Activated effector memory CD4-positive, alpha-beta T cell treated with anti-CD3 and anti-CD28 coated beads, Interleukin-2, amount 50 U/mL, for 16 hours (primary cell): ENCODE measurements around the gene ADM.
"Not testable (repeated sequence)": the region's sequence is repeated elsewhere in the genome, so short reads cannot be mapped to it uniquely, and the experiment has no call there.

Experiments
- DNase-seq: peaks from one replicate; pipeline ENCODE4 v3.0.0-alpha.2; 2020

ADM gene

GRCh38 chr11:10304495-10305261 lies at the start of gene ADM:
ADM (plus strand) TSS chr11:10305073; CDS start chr11:10305701, 628 bp downstream.
- peak; percentile 76 for DNase-seq

- no peak for DNase-seq
Measured at GRCh38 chr11:10255388-10256125, 49.3 kb upstream of the ADM start.

- no peak for DNase-seq
Measured at GRCh38 chr11:10257478-10257877, 47.4 kb upstream of the ADM start.

- no peak for DNase-seq
Measured at GRCh38 chr11:10261821-10262220, 43.1 kb upstream of the ADM start.

GRCh38 chr11:10263929-10264328 lies 40.9 kb upstream of the ADM start:
- DNase-seq = no peak

- DNase-seq = not testable (repeated sequence)
Measured at GRCh38 chr11:10264716-10265115, 40.2 kb upstream of the ADM start.

GRCh38 chr11:10265936-10266335 lies 38.9 kb upstream of the ADM start:
- DNase-seq = no peak

- no peak for DNase-seq
Measured at GRCh38 chr11:10267821-10268220, 37.1 kb upstream of the ADM start.

GRCh38 chr11:10268746-10269488 lies 36.0 kb upstream of the ADM start:
- DNase-seq = no peak

- DNase-seq = no peak
Measured at GRCh38 chr11:10272132-10272531, 32.7 kb upstream of the ADM start.

- DNase-seq = no peak
Measured at GRCh38 chr11:10273738-10274137, 31.1 kb upstream of the ADM start.

GRCh38 chr11:10274726-10275125 lies 30.1 kb upstream of the ADM start:
- no peak for DNase-seq

- no peak for DNase-seq
Measured at GRCh38 chr11:10275714-10276113, 29.2 kb upstream of the ADM start.

GRCh38 chr11:10282117-10282516 lies 22.8 kb upstream of the ADM start:
- DNase-seq = no peak

- DNase-seq = no peak
Measured at GRCh38 chr11:10283991-10284390, 20.9 kb upstream of the ADM start.

GRCh38 chr11:10285148-10285802 lies 19.6 kb upstream of the ADM start:
- no peak for DNase-seq

- no peak for DNase-seq
Measured at GRCh38 chr11:10287140-10287539, 17.7 kb upstream of the ADM start.

- DNase-seq = no peak
Measured at GRCh38 chr11:10287766-10288715, 16.8 kb upstream of the ADM start.

- DNase-seq = no peak
Measured at GRCh38 chr11:10288881-10289764, 15.8 kb upstream of the ADM start.

- DNase-seq = no peak
Measured at GRCh38 chr11:10289765-10290380, 15.0 kb upstream of the ADM start.
